K562 (cell line): ENCODE data around the gene TBATA. TPM values are rescaled to one million over a fixed set of nuclear protein-coding genes. Genes with fewer than 3 reads are reported as not detected.
A peak's percentile ranks its signal among the peaks of the same experiment; 100 is the strongest.

Experiments used
- ATF7 ChIP-seq: fragments of 450-650 bp; IDR thresholded peaks from 2 replicates; pipeline ENCODE4 v1.7.1; 2014; ENCODE audit warnings: mild to moderate bottlenecking, moderate library complexity
- CREB1 ChIP-seq, 2 experiments: sonication (generic) in 1 of 2; formaldehyde crosslinking in 1 of 2; IDR thresholded peaks; 2 replicates each; pipeline versions ENCODE4 v1.6.1 to v1.8.0; 2012 to 2022; ENCODE audit warnings: inconsistent platforms in 1 of 2, mild to moderate bottlenecking in 1 of 2, missing genetic modification reagents in 1 of 2, moderate library complexity in 1 of 2
- EP300 ChIP-seq: IDR thresholded peaks from 2 replicates; pipeline ENCODE4 v1.6.1; 2012; ENCODE audit warnings: low read length, improper control_type of control experiment
- GABPA ChIP-seq: fragments of 200-800 bp; sonication (Bioruptor generic); conservative IDR thresholded peaks from 2 replicates; pipeline ENCODE4 v1.6.1; 2016; ENCODE audit warnings: low read depth, missing genetic modification characterization, missing compliant biosample characterization
- KDM1A ChIP-seq, 2 experiments: fragments of 450-650 bp; IDR thresholded peaks; 2 replicates each; pipeline ENCODE4 v1.6.1; 2016; ENCODE audit warnings: mild to moderate bottlenecking in 2 of 2
- MYNN ChIP-seq, 2 experiments: sonication (generic); formaldehyde crosslinking in 1 of 2; IDR thresholded peaks; 2 replicates each; pipeline versions ENCODE4 v1.5.0 to v1.6.1; 2016 to 2020; ENCODE audit warnings: antibody characterized with exemption in 1 of 2, missing genetic modification reagents in 1 of 2
- NELFE ChIP-seq: IDR thresholded peaks from 2 replicates; pipeline ENCODE4 v1.6.1; 2011; ENCODE audit warnings: mild to moderate bottlenecking; ENCODE audit not compliant: insufficient read depth, insufficient read length
- RAD21 ChIP-seq, 2 experiments: fragments of 250-450 bp in 1 of 2; fragments of 450-650 bp in 1 of 2; sonication (Bioruptor Pico) in 1 of 2; formaldehyde crosslinking in 1 of 2; IDR thresholded peaks in 1 of 2; conservative IDR thresholded peaks in 1 of 2; 2 replicates each; pipeline versions ENCODE4 v1.4.0 to v1.8.0; 2020 to 2022; ENCODE audit warnings: mild to moderate bottlenecking in 2 of 2, moderate library complexity in 1 of 2
- SMARCB1 ChIP-seq: IDR thresholded peaks from 2 replicates; pipeline ENCODE4 v1.6.1; 2011; ENCODE audit warnings: improper control_type of control experiment, low read depth; ENCODE audit not compliant: insufficient read length
- SRF ChIP-seq, 2 experiments: fragments of 250-450, 450-650 bp in 1 of 2; sonication (Bioruptor Pico) in 1 of 2; sonication (generic) in 1 of 2; formaldehyde crosslinking; IDR thresholded peaks; 2 replicates each; pipeline versions ENCODE4 v1.5.0 to v1.5.1; 2020 to 2022; ENCODE audit warnings: mild to moderate bottlenecking in 1 of 2, missing genetic modification reagents in 1 of 2
- ZNF134 ChIP-seq: fragments of 250-450 bp; sonication (Bioruptor Pico); conservative IDR thresholded peaks from 2 replicates; pipeline ENCODE4 v1.4.0; 2020
- polyA plus RNA-seq, 8 experiments: library from polyadenylated mRNA; depleted of rRNA in 4 of 8; stranded (reverse) in 5 of 8; unstranded in 3 of 8; fragments of >200 nt; fragmentation: Nextera tagmentation in 2 of 8; fragmentation: Illumina TruSeq in 1 of 8; extraction: Ambion mirVana in 2 of 8; extraction: Trizol in 1 of 8; gene quantifications; 2 replicates each; pipeline versions ENCODE4 v1.2.1 to v1.2.3, GENCODE V29; 2011 to 2014; ENCODE audit warnings: inconsistent platforms in 1 of 8, missing spikeins in 1 of 8
- total RNA-seq, 7 experiments: library from RNA; depleted of rRNA in 6 of 7; stranded (reverse); fragments of >200 nt in 6 of 7; fragmentation: Illumina TruSeq in 2 of 7; extraction: Trizol in 2 of 7; gene quantifications; 2 replicates each; pipeline versions ENCODE4 v1.2.1 to v1.2.3, GENCODE V29; 2011 to 2021; ENCODE audit warnings: low replicate concordance in 1 of 7
- TF ChIP-seq, protein P1 (sequence below): fragments of 450-650 bp; IDR thresholded peaks from 2 replicates; pipeline ENCODE4 v1.6.1; 2017; ENCODE audit warnings: mild to moderate bottlenecking, moderate library complexity
- TF ChIP-seq, protein P2 (sequence below): fragments of 450-650 bp; IDR thresholded peaks from 2 replicates; pipeline ENCODE4 v1.6.1; 2017; ENCODE audit warnings: antibody characterized with exemption
- TF ChIP-seq, protein P3 (sequence below): IDR thresholded peaks from 2 replicates; pipeline ENCODE4 v1.6.1; 2011; ENCODE audit warnings: borderline replicate concordance, low read depth, mild to moderate bottlenecking, moderate library complexity, low read length; ENCODE audit not compliant: insufficient read depth, poor library complexity, severe bottlenecking
- TF ChIP-seq, protein P4 (sequence below): fragments of 450-650 bp; IDR thresholded peaks from 2 replicates; pipeline ENCODE4 v1.7.0; 2016; ENCODE audit warnings: borderline replicate concordance
- TF ChIP-seq, protein P5 (sequence below): fragments of 250-450 bp; sonication (Bioruptor Pico); IDR thresholded peaks from 2 replicates; pipeline ENCODE4 v1.8.0; 2022; ENCODE audit warnings: inconsistent platforms, mild to moderate bottlenecking, moderate library complexity, borderline replicate concordance

Gene TBATA
- total and polyA plus RNA-seq, 9 of the 15 experiments (the other 6 are each of a cell fraction or from before 2014, with no cell fraction given): not detected

DNA sequence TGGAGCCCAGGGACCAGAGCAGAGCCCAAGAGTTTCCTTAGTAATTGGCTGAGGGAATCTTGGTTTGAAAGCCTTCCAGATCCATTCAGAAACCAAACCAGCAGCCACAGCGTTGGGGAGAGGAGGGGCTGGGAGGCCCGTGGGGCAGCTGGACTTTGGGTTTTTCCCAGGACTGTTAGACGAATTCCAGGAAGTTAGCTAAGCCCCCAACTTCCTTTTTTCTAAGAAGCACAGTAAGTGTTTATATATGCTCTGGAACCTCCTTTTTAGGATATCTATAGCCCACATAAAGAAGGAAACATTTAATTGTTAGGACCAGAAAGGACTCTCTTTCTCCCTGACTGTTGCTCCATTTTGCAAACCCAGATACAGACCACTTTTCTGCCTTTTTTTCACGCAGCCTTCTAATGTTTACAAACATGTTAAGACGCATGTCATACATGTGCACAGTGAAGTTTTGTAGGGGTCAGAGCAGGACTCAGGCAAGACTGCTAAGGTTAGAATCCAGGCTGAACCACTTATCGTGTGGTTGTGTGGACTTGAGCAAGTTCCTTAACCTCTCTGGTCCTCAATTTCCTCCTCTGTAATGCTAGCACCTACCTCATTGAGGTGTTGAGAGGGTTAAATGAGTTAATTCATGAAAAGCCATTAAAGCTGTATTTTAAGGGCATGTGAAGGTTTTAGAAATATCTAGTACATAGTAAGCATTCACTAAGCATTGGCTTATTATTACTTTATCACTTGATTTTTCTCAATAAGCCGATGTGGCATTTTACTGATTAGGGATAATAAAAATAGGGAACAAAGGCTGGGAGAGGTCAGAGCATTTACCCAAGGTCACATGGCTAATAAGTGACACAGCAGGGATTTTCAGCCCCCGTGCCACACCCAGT is 42.4 kb downstream of the TBATA start (continued):
- TF ChIP-seq, protein P1, sequence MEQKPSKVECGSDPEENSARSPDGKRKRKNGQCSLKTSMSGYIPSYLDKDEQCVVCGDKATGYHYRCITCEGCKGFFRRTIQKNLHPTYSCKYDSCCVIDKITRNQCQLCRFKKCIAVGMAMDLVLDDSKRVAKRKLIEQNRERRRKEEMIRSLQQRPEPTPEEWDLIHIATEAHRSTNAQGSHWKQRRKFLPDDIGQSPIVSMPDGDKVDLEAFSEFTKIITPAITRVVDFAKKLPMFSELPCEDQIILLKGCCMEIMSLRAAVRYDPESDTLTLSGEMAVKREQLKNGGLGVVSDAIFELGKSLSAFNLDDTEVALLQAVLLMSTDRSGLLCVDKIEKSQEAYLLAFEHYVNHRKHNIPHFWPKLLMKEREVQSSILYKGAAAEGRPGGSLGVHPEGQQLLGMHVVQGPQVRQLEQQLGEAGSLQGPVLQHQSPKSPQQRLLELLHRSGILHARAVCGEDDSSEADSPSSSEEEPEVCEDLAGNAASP: no peak
- peak; percentile 95 for TF ChIP-seq EP300
- no peak for TF ChIP-seq CREB1 (IDR thresholded peaks at IDR 0.05)
- no peak for TF ChIP-seq CREB1 (CRISPR knock-in tag; IDR thresholded peaks at IDR 0.05)
- peak; percentile 68 for TF ChIP-seq ATF7
- TF ChIP-seq, protein P2, sequence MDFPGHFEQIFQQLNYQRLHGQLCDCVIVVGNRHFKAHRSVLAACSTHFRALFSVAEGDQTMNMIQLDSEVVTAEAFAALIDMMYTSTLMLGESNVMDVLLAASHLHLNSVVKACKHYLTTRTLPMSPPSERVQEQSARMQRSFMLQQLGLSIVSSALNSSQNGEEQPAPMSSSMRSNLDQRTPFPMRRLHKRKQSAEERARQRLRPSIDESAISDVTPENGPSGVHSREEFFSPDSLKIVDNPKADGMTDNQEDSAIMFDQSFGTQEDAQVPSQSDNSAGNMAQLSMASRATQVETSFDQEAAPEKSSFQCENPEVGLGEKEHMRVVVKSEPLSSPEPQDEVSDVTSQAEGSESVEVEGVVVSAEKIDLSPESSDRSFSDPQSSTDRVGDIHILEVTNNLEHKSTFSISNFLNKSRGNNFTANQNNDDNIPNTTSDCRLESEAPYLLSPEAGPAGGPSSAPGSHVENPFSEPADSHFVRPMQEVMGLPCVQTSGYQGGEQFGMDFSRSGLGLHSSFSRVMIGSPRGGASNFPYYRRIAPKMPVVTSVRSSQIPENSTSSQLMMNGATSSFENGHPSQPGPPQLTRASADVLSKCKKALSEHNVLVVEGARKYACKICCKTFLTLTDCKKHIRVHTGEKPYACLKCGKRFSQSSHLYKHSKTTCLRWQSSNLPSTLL: no peak
- TF ChIP-seq MYNN (IDR thresholded peaks at IDR 0.05): no peak
- TF ChIP-seq MYNN (CRISPR knock-in tag; IDR thresholded peaks at IDR 0.05): no peak
- TF ChIP-seq NELFE: no peak
- TF ChIP-seq, protein P3, sequence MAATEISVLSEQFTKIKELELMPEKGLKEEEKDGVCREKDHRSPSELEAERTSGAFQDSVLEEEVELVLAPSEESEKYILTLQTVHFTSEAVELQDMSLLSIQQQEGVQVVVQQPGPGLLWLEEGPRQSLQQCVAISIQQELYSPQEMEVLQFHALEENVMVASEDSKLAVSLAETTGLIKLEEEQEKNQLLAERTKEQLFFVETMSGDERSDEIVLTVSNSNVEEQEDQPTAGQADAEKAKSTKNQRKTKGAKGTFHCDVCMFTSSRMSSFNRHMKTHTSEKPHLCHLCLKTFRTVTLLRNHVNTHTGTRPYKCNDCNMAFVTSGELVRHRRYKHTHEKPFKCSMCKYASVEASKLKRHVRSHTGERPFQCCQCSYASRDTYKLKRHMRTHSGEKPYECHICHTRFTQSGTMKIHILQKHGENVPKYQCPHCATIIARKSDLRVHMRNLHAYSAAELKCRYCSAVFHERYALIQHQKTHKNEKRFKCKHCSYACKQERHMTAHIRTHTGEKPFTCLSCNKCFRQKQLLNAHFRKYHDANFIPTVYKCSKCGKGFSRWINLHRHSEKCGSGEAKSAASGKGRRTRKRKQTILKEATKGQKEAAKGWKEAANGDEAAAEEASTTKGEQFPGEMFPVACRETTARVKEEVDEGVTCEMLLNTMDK: no peak
- TF ChIP-seq, protein P4, sequence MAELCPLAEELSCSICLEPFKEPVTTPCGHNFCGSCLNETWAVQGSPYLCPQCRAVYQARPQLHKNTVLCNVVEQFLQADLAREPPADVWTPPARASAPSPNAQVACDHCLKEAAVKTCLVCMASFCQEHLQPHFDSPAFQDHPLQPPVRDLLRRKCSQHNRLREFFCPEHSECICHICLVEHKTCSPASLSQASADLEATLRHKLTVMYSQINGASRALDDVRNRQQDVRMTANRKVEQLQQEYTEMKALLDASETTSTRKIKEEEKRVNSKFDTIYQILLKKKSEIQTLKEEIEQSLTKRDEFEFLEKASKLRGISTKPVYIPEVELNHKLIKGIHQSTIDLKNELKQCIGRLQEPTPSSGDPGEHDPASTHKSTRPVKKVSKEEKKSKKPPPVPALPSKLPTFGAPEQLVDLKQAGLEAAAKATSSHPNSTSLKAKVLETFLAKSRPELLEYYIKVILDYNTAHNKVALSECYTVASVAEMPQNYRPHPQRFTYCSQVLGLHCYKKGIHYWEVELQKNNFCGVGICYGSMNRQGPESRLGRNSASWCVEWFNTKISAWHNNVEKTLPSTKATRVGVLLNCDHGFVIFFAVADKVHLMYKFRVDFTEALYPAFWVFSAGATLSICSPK: no peak
- no peak for TF ChIP-seq KDM1A (IDR thresholded peaks at IDR 0.05)
- TF ChIP-seq, protein P5, sequence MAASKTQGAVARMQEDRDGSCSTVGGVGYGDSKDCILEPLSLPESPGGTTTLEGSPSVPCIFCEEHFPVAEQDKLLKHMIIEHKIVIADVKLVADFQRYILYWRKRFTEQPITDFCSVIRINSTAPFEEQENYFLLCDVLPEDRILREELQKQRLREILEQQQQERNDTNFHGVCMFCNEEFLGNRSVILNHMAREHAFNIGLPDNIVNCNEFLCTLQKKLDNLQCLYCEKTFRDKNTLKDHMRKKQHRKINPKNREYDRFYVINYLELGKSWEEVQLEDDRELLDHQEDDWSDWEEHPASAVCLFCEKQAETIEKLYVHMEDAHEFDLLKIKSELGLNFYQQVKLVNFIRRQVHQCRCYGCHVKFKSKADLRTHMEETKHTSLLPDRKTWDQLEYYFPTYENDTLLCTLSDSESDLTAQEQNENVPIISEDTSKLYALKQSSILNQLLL (CRISPR knock-in tag): no peak
- TF ChIP-seq ZNF134 (CRISPR knock-in tag): no peak
- TF ChIP-seq GABPA (tag): peak; percentile 64
- no peak for TF ChIP-seq SMARCB1
- TF ChIP-seq RAD21 (CRISPR knock-in tag; conservative IDR thresholded peaks at IDR 0.05 in 1 of 2, IDR thresholded peaks at IDR 0.05 in 1 of 2): peak in 1 of 2 experiments; percentile 26; a peak in 1 of 4 replicates
- TF ChIP-seq SRF (CRISPR knock-in tag; IDR thresholded peaks at IDR 0.05): peak in 1 of 2 experiments; percentile 97; a peak in 2 of 4 replicates
